Measurements from ENCODE around the gene ADPGK. TPM values are rescaled to one million over a fixed set of nuclear protein-coding genes. Genes with fewer than 3 reads are reported as not detected.

Gene ADPGK
- total RNA-seq, 1 experiment from 2014 or later = 54.8 TPM

- no peak overlapping the region for H2BK15ac ChIP-seq (ENCODE audit: low read depth, low read length)
- no peaks in the 10 kb centered on the region for H3K27me3 ChIP-seq (ENCODE audit: insufficient read depth, low read length)
- H4K91ac ChIP-seq (ENCODE audit: insufficient read length, low read depth, low read length) = no peak overlapping the region
- H3K79me1 ChIP-seq (ENCODE audit: insufficient read depth, low read depth, low read length, poor library complexity, severe bottlenecking) = no peaks in the 10 kb centered on the region
- Mint-ChIP-seq H3K36me3 (ENCODE audit: insufficient read depth in 1 of 3, low read depth in 3 of 3) (peaks cover 43 to 78% (median 59%) of the 10 kb centered on the region in 3 experiments), H3K4me1 (no peaks in the 10 kb centered on the region), H3K9me3 (peaks cover 19 to 22% of the 10 kb centered on the region in 2 experiments), H3K4me3 (no peak overlapping the region), H3K27ac (no peak overlapping the region), H3K27me3 (ENCODE audit: low read depth) (no peaks in the 10 kb centered on the region)
- H3K4me1 ChIP-seq (ENCODE audit: insufficient read depth, low read length) = no peaks in the 10 kb centered on the region
- H4K20me1 ChIP-seq (ENCODE audit: control insufficient read depth, insufficient read depth, insufficient read length) = no peaks in the 10 kb centered on the region
- no peak overlapping the region for H4K5ac ChIP-seq (ENCODE audit: insufficient read length, low read depth, low read length)
- H2BK12ac ChIP-seq (ENCODE audit: insufficient read length, low read depth, low read length) = no peak overlapping the region
- H3K4ac ChIP-seq (ENCODE audit: low read depth, low read length) = no peak overlapping the region
- no peak for TF ChIP-seq CTCF (conservative IDR thresholded peaks at IDR 0.05)
- no peak overlapping the region for H3K27ac ChIP-seq (ENCODE audit: insufficient read length, low read depth, low read length)
- no CpG with 5 or more reads among the region's 3 CpGs for WGBS (ENCODE audit: extremely low coverage, insufficient read length, low lambda C conversion rate)
- no peak overlapping the region for H3K23ac ChIP-seq (ENCODE audit: insufficient read length, low read depth, low read length)
- no peak overlapping the region for H2BK5ac ChIP-seq (ENCODE audit: insufficient read length, low read length)
- H3T11ph ChIP-seq (ENCODE audit: low read length) = no peak overlapping the region
- no peak overlapping the region for H2BK20ac ChIP-seq (ENCODE audit: low read depth, low read length, poor library complexity, severe bottlenecking)
- H3K14ac ChIP-seq (ENCODE audit: insufficient read depth, low read length) = no peak overlapping the region
- no peak overlapping the region for H3K9ac ChIP-seq (ENCODE audit: extremely low read depth, insufficient read length, low read length)
- H3K4me2 ChIP-seq (ENCODE audit: insufficient read depth, insufficient read length, low read length) = no peak overlapping the region
- DNase-seq = no peak
- no peak overlapping the region for H3K56ac ChIP-seq (ENCODE audit: insufficient read length, low read depth, low read length)
- H3K18ac ChIP-seq (ENCODE audit: insufficient read length, low read depth, low read length) = no peak overlapping the region
- H2AK5ac ChIP-seq (ENCODE audit: insufficient read length, low read length) = no peak overlapping the region
- peaks cover 5% of the 10 kb centered on the region for H3K9me3 ChIP-seq (ENCODE audit: control insufficient read depth, low read depth, low read length)
- no peaks in the 10 kb centered on the region for H3K79me2 ChIP-seq (ENCODE audit: insufficient read depth, low read length)
- H2AFZ ChIP-seq (ENCODE audit: low read length) = no peak overlapping the region
- H4K8ac ChIP-seq (replicated peaks; ENCODE audit: insufficient read length, low read depth, low read length) = no peak overlapping the region
- H2BK120ac ChIP-seq (ENCODE audit: low read depth, low read length, poor library complexity, severe bottlenecking) = no peak overlapping the region
- no peaks in the 10 kb centered on the region for H3K23me2 ChIP-seq (ENCODE audit: insufficient read length, low read depth, low read length, poor library complexity, severe bottlenecking)
Measured at GRCh38 chr15:72764656-72765055, 18.9 kb downstream of the ADPGK start.
